Smooth muscle cell (in vitro differentiated cells): ENCODE data around the gene CTTNBP2. TPM values are rescaled to one million over a fixed set of nuclear protein-coding genes. Genes with fewer than 3 reads are reported as not detected.

Experiments used
- DNase-seq: peaks from one replicate; lab custom pipeline; 2025; ENCODE audit not compliant: unreplicated experiment; lab: John Stamatoyannopoulos, UW
- H2AFZ ChIP-seq: fragments of 200-600 bp; sonication (generic); 2 replicates; pipeline ENCODE4 v1.6.0; 2016; ENCODE audit warnings: antibody characterized with exemption, low read depth, mild to moderate bottlenecking
- H3F3A ChIP-seq: fragments of 200-600 bp; sonication (generic); 2 replicates; pipeline ENCODE4 v1.6.0; 2017; ENCODE audit warnings: antibody characterized with exemption, low read depth
- H3K27ac ChIP-seq: fragments of 200-600 bp; sonication (generic); 2 replicates; pipeline ENCODE4 v1.5.1; 2016; ENCODE audit warnings: low read depth, mild to moderate bottlenecking
- H3K27me3 ChIP-seq: fragments of 200-600 bp; sonication (generic); 2 replicates; pipeline ENCODE4 v1.6.1; 2016; ENCODE audit warnings: low read depth, mild to moderate bottlenecking
- H3K36me3 ChIP-seq: fragments of 200-600 bp; sonication (generic); 2 replicates; pipeline ENCODE4 v1.5.1; 2016; ENCODE audit warnings: low read depth
- H3K4me1 ChIP-seq: fragments of 200-600 bp; sonication (generic); 2 replicates; pipeline ENCODE4 v1.5.1; 2016; ENCODE audit warnings: low read depth
- H3K4me2 ChIP-seq: fragments of 200-600 bp; sonication (generic); 2 replicates; pipeline ENCODE4 v1.6.0; 2016; ENCODE audit warnings: mild to moderate bottlenecking
- H3K4me3 ChIP-seq: fragments of 200-600 bp; sonication (generic); 2 replicates; pipeline ENCODE4 v1.5.1; 2016; ENCODE audit warnings: mild to moderate bottlenecking
- H3K79me2 ChIP-seq: fragments of 200-600 bp; sonication (generic); 2 replicates; pipeline ENCODE4 v1.6.0; 2016; ENCODE audit warnings: low read depth, mild to moderate bottlenecking
- H3K9ac ChIP-seq: fragments of 200-600 bp; sonication (generic); 2 replicates; pipeline ENCODE4 v1.6.0; 2016; ENCODE audit warnings: low read depth
- H3K9me3 ChIP-seq: fragments of 200-600 bp; sonication (generic); replicated peaks from 2 replicates; pipeline ENCODE4 v1.5.1; 2016; ENCODE audit warnings: low read depth
- H4K20me1 ChIP-seq: fragments of 200-600 bp; sonication (generic); 2 replicates; pipeline ENCODE4 v1.6.0; 2016; ENCODE audit warnings: low read depth
- WGBS: methylation state at CpG from one replicate; pipeline ENCODE4 v1.1.7; 2016; ENCODE audit warnings: low lambda C conversion rate; 5-methylcytosine and 5-hydroxymethylcytosine counted together
- polyA plus RNA-seq: library from polyadenylated mRNA; unstranded; fragments of >200 nt; fragmentation: Nextera tagmentation; extraction: Ambion mirVana; gene quantifications from 2 replicates; pipeline ENCODE4 v1.2.1, GENCODE V29; 2016
- total RNA-seq: library from RNA; depleted of rRNA; stranded (reverse); fragments of >200 nt; gene quantifications from 2 replicates; pipeline ENCODE4 v1.2.3, GENCODE V29; 2014
- TF ChIP-seq, protein P1 (sequence below): fragments of 200-600 bp; sonication (generic); IDR thresholded peaks from 2 replicates; pipeline ENCODE4 v1.5.1; 2017; ENCODE audit warnings: borderline replicate concordance, mild to moderate bottlenecking, antibody characterized with exemption; ENCODE audit not compliant: insufficient read depth, poor library complexity, severe bottlenecking

CTTNBP2 gene
- total and polyA plus RNA-seq, 2 experiments from 2014 or later, result 4.8 to 42.3 TPM

DNA sequence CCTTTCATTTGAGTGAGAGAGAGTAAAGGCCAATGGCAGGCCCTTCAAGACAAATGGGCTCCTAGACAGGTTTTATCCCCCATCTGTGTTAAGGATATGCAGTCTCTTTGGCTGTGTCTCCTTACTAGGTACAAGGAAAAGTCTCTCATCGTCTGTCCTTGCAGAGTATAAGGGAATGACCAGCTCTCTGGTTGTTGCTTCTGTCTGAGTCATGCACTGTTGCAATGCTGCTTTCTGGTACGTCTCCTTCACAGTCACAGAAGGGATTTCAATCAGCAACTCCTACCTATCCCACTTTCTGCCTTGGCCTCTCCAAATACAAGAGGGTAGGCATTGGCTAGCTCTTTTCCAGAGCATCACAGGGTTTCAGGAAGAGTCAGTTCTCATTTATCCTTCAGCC lies 48.1 kb downstream of the CTTNBP2 start:
- Histone ChIP-seq H3K27me3 (no peaks in the 10 kb centered on the region), H3K27ac (no peak overlapping the region), H3K79me2 (peaks cover 10% of the 10 kb centered on the region), H2AFZ (no peak overlapping the region), H3K4me1 (peaks cover 6% of the 10 kb centered on the region), H3K4me3 (no peak overlapping the region), H4K20me1 (no peaks in the 10 kb centered on the region), H3K36me3 (no peaks in the 10 kb centered on the region), H3K4me2 (no peak overlapping the region), H3F3A (peaks cover 17% of the 10 kb centered on the region), H3K9ac (no peak overlapping the region), H3K9me3 (no peaks in the 10 kb centered on the region)
- TF ChIP-seq, protein P1, sequence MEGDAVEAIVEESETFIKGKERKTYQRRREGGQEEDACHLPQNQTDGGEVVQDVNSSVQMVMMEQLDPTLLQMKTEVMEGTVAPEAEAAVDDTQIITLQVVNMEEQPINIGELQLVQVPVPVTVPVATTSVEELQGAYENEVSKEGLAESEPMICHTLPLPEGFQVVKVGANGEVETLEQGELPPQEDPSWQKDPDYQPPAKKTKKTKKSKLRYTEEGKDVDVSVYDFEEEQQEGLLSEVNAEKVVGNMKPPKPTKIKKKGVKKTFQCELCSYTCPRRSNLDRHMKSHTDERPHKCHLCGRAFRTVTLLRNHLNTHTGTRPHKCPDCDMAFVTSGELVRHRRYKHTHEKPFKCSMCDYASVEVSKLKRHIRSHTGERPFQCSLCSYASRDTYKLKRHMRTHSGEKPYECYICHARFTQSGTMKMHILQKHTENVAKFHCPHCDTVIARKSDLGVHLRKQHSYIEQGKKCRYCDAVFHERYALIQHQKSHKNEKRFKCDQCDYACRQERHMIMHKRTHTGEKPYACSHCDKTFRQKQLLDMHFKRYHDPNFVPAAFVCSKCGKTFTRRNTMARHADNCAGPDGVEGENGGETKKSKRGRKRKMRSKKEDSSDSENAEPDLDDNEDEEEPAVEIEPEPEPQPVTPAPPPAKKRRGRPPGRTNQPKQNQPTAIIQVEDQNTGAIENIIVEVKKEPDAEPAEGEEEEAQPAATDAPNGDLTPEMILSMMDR, result no peak
- WGBS, result 0% methylated on average over 2 of the region's 2 CpGs
- no peak for DNase-seq

DNA sequence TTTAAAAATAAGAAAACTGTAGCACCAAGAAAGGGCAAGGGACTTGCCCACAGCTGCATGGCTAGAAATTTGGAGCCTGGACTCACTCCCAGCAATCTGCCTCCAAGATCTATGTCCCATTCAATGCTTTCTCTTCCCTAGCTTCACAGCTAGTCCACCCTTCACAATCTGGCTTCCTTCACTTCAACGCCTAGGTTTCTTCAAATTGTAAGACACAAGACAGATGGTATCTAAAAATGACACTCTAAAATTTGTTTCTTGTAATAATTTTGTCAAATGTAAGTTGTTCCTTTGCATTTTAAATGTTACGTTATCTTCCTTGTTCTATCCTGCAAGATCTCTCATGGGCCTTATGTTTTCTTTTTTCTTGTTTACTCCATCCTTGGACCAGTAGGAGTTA lies 48.6 kb downstream of the CTTNBP2 start:
- H2AFZ ChIP-seq, result no peak overlapping the region
- H3K9me3 ChIP-seq, result no peaks in the 10 kb centered on the region
- peaks cover 17% of the 10 kb centered on the region for H3F3A ChIP-seq
- no peak overlapping the region for H3K27ac ChIP-seq
- no peaks in the 10 kb centered on the region for H4K20me1 ChIP-seq
- peaks cover 6% of the 10 kb centered on the region for H3K4me1 ChIP-seq
- H3K79me2 ChIP-seq, result peaks cover 12% of the 10 kb centered on the region
- H3K9ac ChIP-seq, result no peak overlapping the region
- 96% methylated on average over 2 of the region's 2 CpGs for WGBS
- DNase-seq, result no peak
- H3K4me2 ChIP-seq, result no peak overlapping the region
- H3K36me3 ChIP-seq, result no peaks in the 10 kb centered on the region
- H3K27me3 ChIP-seq, result no peaks in the 10 kb centered on the region
- TF ChIP-seq, protein P1, result no peak
- H3K4me3 ChIP-seq, result no peak overlapping the region

DNA sequence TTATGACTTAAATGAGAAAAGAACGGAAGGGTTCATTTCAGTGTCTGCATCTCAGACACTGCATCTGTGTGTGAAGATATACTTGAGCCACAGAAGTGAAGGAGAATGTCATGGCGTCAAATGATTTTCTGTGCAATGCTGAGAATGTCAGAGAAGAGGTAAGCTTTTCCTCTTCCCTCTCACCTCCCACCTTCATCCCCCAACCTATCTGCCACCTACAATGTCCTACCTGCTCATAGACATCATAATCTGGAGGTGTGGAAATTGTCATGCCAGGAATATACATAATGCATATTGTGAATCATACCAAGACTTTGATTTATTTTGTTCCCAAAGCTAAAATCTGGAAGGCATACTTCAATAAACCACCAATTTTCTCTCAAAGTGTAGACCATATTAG lies 53.7 kb downstream of the CTTNBP2 start:
- 95% methylated on average over 2 of the region's 2 CpGs for WGBS
- Histone ChIP-seq H4K20me1 (no peaks in the 10 kb centered on the region), H3F3A (peaks cover 3% of the 10 kb centered on the region), H3K4me2 (peak overlapping the region; percentile 14), H3K9ac (no peak overlapping the region), H3K27me3 (no peaks in the 10 kb centered on the region), H2AFZ (no peak overlapping the region), H3K4me3 (no peak overlapping the region), H3K79me2 (peaks cover 16% of the 10 kb centered on the region), H3K27ac (peak overlapping the region; percentile 80), H3K9me3 (no peaks in the 10 kb centered on the region), H3K36me3 (no peaks in the 10 kb centered on the region), H3K4me1 (peaks cover 5% of the 10 kb centered on the region)
- no peak for DNase-seq
- TF ChIP-seq, protein P1, result no peak

DNA sequence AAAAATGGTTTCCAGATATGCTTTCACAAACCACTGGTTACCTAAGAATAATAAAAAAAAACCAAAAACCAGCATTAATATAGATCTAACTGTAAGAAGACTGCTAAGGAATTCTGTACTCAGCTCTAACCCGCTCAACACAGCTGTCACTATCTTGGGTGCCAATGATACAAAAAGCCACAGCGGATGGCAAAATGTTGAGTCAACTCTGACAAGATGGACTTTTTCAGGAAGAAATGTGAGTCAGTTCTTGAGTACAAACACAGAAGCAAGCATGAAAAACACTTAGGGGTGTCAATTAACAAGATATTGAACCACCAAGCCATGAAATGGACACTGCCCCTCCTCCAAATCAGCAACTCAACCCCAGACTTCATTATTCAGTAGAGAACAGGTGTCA lies 55.0 kb downstream of the CTTNBP2 start:
- no peaks in the 10 kb centered on the region for H4K20me1 ChIP-seq
- TF ChIP-seq, protein P1, result no peak
- H3K4me3 ChIP-seq, result no peak overlapping the region
- H3K4me1 ChIP-seq, result peaks cover 5% of the 10 kb centered on the region
- H3K36me3 ChIP-seq, result no peaks in the 10 kb centered on the region
- 41% methylated on average over 2 of the region's 2 CpGs for WGBS
- H3K4me2 ChIP-seq, result peak overlapping the region; percentile 19
- no peaks in the 10 kb centered on the region for H3K27me3 ChIP-seq
- DNase-seq, result no peak
- H2AFZ ChIP-seq, result no peak overlapping the region
- H3K9me3 ChIP-seq, result no peaks in the 10 kb centered on the region
- peak overlapping the region; percentile 80 for H3K27ac ChIP-seq
- H3F3A ChIP-seq, result peaks cover 3% of the 10 kb centered on the region
- peaks cover 20% of the 10 kb centered on the region for H3K79me2 ChIP-seq
- no peak overlapping the region for H3K9ac ChIP-seq
